ENCODE data around the gene NKD1. TPM values are rescaled to one million over a fixed set of nuclear protein-coding genes. Genes with fewer than 3 reads are reported as not detected.

NKD1 gene
- total RNA-seq, 1 donor from 2014 or later: under 0.01 TPM

DNA sequence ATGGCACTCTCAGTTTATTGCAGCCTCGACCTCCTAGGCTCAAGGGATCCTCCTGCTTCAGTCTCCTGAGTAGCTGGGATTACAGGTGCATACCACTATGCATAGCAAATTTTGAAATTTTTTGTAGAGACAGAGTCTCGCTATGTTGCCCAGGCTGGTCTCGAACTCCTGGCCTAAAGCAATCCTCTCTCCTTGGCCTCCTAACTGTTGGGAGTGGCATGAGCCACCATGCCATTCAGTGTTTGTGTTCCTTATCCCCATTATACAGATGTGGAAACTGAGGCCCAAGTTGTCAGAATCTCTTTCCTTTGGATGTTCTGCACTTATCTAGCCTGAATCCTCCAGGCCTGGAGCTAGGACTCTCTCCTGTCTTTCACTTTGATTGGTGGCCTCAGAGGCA, 40.8 kb upstream of the NKD1 start:
- DNase-seq (ENCODE audit: low read depth): no peak
- Histone ChIP-seq H3K27me3 (ENCODE audit: control insufficient read depth, insufficient read depth, low read length) (no peaks in the 10 kb centered on the region), H3K4me3 (ENCODE audit: low read depth, low read length) (no peak overlapping the region), H3K36me3 (ENCODE audit: control insufficient read depth, insufficient read depth, low read length) (no peaks in the 10 kb centered on the region)
- FAIRE-seq: no peak
- TF ChIP-seq, protein P1, sequence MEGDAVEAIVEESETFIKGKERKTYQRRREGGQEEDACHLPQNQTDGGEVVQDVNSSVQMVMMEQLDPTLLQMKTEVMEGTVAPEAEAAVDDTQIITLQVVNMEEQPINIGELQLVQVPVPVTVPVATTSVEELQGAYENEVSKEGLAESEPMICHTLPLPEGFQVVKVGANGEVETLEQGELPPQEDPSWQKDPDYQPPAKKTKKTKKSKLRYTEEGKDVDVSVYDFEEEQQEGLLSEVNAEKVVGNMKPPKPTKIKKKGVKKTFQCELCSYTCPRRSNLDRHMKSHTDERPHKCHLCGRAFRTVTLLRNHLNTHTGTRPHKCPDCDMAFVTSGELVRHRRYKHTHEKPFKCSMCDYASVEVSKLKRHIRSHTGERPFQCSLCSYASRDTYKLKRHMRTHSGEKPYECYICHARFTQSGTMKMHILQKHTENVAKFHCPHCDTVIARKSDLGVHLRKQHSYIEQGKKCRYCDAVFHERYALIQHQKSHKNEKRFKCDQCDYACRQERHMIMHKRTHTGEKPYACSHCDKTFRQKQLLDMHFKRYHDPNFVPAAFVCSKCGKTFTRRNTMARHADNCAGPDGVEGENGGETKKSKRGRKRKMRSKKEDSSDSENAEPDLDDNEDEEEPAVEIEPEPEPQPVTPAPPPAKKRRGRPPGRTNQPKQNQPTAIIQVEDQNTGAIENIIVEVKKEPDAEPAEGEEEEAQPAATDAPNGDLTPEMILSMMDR (IDR thresholded peaks at IDR 0.05; ENCODE audit: insufficient read depth, low read length, severe bottlenecking): no peak

DNA sequence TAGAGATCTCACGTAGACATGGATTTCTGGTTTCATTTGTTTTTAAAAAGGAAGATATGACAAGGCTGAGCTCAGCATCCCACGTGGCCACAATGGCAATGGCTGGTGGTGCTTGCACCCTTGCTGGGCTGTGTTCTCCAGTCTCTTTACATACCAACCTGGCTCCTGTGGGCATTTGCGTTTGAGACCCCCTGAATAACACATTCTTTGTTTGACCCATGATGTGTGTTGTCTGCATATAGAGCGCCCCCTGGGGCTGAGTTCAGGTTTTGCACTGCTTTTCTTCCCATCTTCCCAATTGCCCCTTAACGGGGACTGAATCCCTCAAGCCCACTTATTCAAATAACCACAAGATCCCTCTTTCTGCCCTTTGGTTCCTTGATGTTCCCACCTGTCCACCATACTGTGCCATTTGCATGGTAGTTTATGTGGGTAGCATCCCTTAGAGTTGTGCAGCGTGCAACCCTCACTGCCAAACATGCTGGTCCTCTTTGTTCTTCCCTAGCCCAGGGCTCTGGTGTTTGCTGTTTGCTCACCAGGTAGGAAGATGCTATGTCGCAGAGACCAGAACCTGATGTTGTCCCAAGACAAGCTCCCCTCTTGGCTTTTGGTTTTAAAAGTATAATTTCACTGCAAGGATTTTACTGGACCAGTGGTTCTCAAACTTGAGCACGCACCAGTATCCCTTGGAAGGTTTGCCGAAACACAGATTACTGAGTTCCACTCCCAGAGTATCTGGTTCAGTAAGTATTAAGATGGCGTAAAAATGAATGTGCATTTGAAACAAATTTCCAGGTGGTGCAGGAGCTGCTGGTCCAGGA, 38.5 kb upstream of the NKD1 start:
- Histone ChIP-seq H3K36me3 (ENCODE audit: control insufficient read depth, insufficient read depth, low read length) (no peaks in the 10 kb centered on the region), H3K4me3 (ENCODE audit: low read depth, low read length) (no peak overlapping the region), H3K27me3 (ENCODE audit: control insufficient read depth, insufficient read depth, low read length) (no peaks in the 10 kb centered on the region)
- DNase-seq (ENCODE audit: low read depth) (peak; percentile 18), FAIRE-seq (no peak)
- TF ChIP-seq, protein P1 (IDR thresholded peaks at IDR 0.05; ENCODE audit: insufficient read depth, low read length, severe bottlenecking): peak; percentile 88

DNA sequence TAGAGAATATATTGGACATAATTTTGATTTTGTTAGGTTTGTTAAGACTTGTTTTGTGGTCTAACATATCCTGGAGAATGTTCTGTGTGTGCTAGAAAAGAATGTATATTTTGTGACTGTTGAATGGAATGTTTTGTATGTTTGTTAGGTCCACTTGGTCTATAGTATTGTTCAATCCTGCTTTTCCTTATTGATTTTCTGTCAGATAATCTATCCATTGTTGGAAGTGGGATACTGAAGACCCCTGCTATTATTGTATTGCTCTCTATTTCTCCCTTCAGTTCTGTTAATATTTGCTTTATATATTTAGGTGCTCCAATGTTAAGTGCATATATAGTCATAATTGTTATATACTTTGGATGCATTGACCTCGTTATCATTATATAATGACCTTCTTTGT, 33.0 kb upstream of the NKD1 start:
- Histone ChIP-seq H3K27me3 (ENCODE audit: control insufficient read depth, insufficient read depth, low read length) (no peaks in the 10 kb centered on the region), H3K4me3 (ENCODE audit: low read depth, low read length) (no peak overlapping the region), H3K36me3 (ENCODE audit: control insufficient read depth, insufficient read depth, low read length) (no peaks in the 10 kb centered on the region)
- DNase-seq (ENCODE audit: low read depth): peak; percentile 12
- TF ChIP-seq, protein P1 (IDR thresholded peaks at IDR 0.05; ENCODE audit: insufficient read depth, low read length, severe bottlenecking): no peak
- no peak for FAIRE-seq

DNA sequence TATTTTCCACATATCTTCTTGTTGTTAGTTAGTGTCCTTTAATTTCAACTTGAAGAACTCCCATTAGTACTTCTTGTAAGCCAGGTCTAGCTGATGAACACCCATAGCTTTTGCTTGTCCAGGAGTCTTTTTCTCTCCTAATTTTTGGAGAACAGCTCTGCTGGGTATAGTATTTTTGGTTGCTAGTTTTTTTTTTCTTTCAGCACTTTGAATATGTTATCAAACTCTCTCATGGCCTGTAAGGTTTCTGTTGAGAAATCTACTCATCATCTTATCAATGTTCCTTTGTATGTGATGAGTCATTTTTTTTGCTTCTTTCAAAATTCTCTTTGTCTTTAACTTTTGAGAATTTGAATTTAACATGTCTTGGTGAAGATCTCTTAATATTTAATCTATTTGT, 31.8 kb upstream of the NKD1 start:
- no peak for FAIRE-seq
- TF ChIP-seq, protein P1 (IDR thresholded peaks at IDR 0.05; ENCODE audit: insufficient read depth, low read length, severe bottlenecking): no peak
- Histone ChIP-seq H3K36me3 (ENCODE audit: control insufficient read depth, insufficient read depth, low read length) (no peaks in the 10 kb centered on the region), H3K27me3 (ENCODE audit: control insufficient read depth, insufficient read depth, low read length) (peaks cover under 1% of the 10 kb centered on the region), H3K4me3 (ENCODE audit: low read depth, low read length) (no peak overlapping the region)
- no peak for DNase-seq (ENCODE audit: low read depth)

DNA sequence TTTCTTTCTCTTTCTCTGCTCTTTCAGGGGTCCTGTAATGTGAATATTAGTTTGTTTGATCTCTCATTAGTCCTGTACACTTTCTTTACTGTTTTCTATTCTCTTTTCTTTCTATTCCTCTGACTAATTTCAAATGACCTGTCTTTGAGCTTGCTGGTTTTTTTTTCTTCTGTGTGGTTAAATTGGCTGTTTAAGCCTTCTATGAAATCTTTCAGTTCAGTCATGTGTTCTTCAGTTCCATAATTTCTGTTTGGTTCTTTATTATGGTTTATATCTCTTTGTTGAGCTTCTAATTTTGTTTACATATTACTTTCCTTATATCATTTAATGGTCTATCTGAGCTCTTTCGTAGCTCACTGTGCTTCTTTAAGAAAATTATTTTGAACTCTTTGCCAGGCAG, 31.3 kb upstream of the NKD1 start:
- peaks cover 2% of the 10 kb centered on the region for H3K27me3 ChIP-seq (ENCODE audit: control insufficient read depth, insufficient read depth, low read length)
- FAIRE-seq (no peak), DNase-seq (ENCODE audit: low read depth) (no peak)
- no peaks in the 10 kb centered on the region for H3K36me3 ChIP-seq (ENCODE audit: control insufficient read depth, insufficient read depth, low read length)
- no peak overlapping the region for H3K4me3 ChIP-seq (ENCODE audit: low read depth, low read length)
- TF ChIP-seq, protein P1 (IDR thresholded peaks at IDR 0.05; ENCODE audit: insufficient read depth, low read length, severe bottlenecking): no peak

Measured in bronchial epithelial cell (primary cell).